MM.1S (cell line): ENCODE measurements around the gene KLF6.

Source experiments
- DNase-seq: peaks from one replicate; pipeline ENCODE4 v3.0.0-alpha.2; 2015
- H2AFZ ChIP-seq: fragments of 300-600 bp; sonication (generic); 2 replicates; pipeline ENCODE4 v1.6.0; 2016; ENCODE audit warnings: antibody characterized with exemption, low read length
- H3F3A ChIP-seq: fragments of 300-600 bp; sonication (generic); 2 replicates; pipeline ENCODE4 v1.6.1; 2016; ENCODE audit warnings: mild to moderate bottlenecking, antibody characterized with exemption, low read length, moderate library complexity, mixed read lengths; ENCODE audit not compliant: insufficient read depth
- H3K27ac ChIP-seq: fragments of 300-600 bp; sonication (generic); 2 replicates; pipeline ENCODE4 v1.5.1; 2016; ENCODE audit warnings: mild to moderate bottlenecking, low read length
- H3K27me3 ChIP-seq: fragments of 300-600 bp; sonication (generic); replicated peaks from 2 replicates; pipeline ENCODE4 v1.6.0; 2016; ENCODE audit warnings: low read length; ENCODE audit not compliant: insufficient read depth
- H3K36me3 ChIP-seq: fragments of 300-600 bp; sonication (generic); replicated peaks from 2 replicates; pipeline ENCODE4 v1.6.1; 2016; ENCODE audit warnings: mild to moderate bottlenecking, low read length, mixed read lengths; ENCODE audit not compliant: insufficient read depth
- H3K4me1 ChIP-seq: fragments of 300-600 bp; sonication (generic); 2 replicates; pipeline ENCODE4 v1.6.1; 2016; ENCODE audit warnings: low read length, mixed read lengths
- H3K4me2 ChIP-seq: fragments of 300-600 bp; sonication (generic); 2 replicates; pipeline ENCODE4 v1.6.0; 2016; ENCODE audit warnings: low read depth, low read length
- H3K4me3 ChIP-seq: fragments of 300-600 bp; sonication (generic); 2 replicates; pipeline ENCODE4 v1.5.1; 2016; ENCODE audit warnings: low read length, mixed read lengths
- H3K79me2 ChIP-seq: fragments of 300-600 bp; sonication (generic); 2 replicates; pipeline ENCODE4 v1.6.1; 2016; ENCODE audit warnings: mixed run types, low read length, mixed read lengths
- H3K9ac ChIP-seq: fragments of 300-600 bp; sonication (generic); 2 replicates; pipeline ENCODE4 v1.6.1; 2016; ENCODE audit warnings: low read length, mixed read lengths
- H3K9me2 ChIP-seq: fragments of 300-600 bp; sonication (generic); replicated peaks from 2 replicates; pipeline ENCODE4 v1.6.1; 2016; ENCODE audit warnings: mild to moderate bottlenecking, low read length, mixed read lengths; ENCODE audit not compliant: insufficient read depth
- H3K9me3 ChIP-seq: fragments of 300-600 bp; sonication (generic); replicated peaks from 2 replicates; pipeline ENCODE4 v1.6.1; 2016; ENCODE audit warnings: mild to moderate bottlenecking, low read length, mixed read lengths; ENCODE audit not compliant: insufficient read depth
- H4K20me1 ChIP-seq: fragments of 300-600 bp; sonication (generic); 2 replicates; pipeline ENCODE4 v1.6.1; 2016; ENCODE audit warnings: mild to moderate bottlenecking, low read length, moderate library complexity, mixed read lengths; ENCODE audit not compliant: insufficient read depth
- EZH2 ChIP-seq: fragments of 300-600 bp; sonication (generic); optimal IDR thresholded peaks from 2 replicates; pipeline ENCODE3; 2017; ENCODE audit warnings: low read depth, mild to moderate bottlenecking, antibody characterized with exemption, low read length, mixed read lengths
- EZH2phosphoT487 ChIP-seq: fragments of 300-600 bp; sonication (generic); IDR thresholded peaks from 2 replicates; pipeline ENCODE4 v1.6.1; 2018; ENCODE audit warnings: antibody characterized with exemption, low read length
- TF ChIP-seq, protein P1 (sequence below): fragments of 300-600 bp; sonication (generic); IDR thresholded peaks from 2 replicates; pipeline ENCODE4 v1.5.1; 2016; ENCODE audit warnings: antibody characterized with exemption, low read length, mixed read lengths

Gene KLF6

DNA sequence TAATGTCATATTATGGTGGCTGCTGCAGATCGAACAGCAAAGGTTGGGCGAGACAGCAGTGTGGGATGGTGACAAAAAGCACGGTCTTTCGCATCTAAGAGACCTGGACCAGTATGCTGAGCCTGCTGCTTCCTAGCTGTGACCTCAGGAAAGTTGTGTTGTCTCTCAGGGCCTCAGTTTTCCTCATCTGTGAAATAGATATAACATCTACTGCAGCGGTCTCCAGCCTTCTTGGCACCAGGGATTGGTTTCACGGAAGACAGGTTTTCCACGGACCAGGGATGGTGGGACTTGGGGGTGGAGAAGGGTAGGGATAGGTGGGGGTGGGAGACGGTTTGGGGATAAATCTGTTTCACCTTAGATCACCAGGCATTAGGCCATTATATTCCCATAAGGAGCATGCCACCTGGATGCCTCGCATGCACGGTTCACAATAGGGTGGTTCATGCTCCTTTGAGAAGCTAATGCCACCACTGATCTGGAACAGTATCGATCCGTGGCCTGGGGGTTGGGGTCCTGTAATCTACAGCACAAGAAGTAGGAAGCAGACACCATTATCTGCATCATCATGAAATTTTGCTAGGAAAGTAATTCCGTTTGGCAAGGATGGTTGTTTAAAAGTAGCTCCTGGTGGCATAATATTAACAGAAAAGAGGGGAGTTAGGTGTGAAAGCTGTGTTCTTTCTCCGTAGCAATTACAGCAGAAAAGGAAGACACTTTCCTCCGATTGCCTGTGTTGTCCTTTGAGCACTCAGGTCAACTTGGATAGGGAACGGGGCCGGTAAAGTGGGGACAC, 10.8 kb downstream of the KLF6 start:
- DNase-seq = no peak
- Histone ChIP-seq H3K9ac (no peak overlapping the region), H3F3A (peaks cover 40% of the 10 kb centered on the region), H3K27ac (no peak overlapping the region), H3K79me2 (peaks cover 15% of the 10 kb centered on the region), H3K9me2 (no peaks in the 10 kb centered on the region), H3K9me3 (no peaks in the 10 kb centered on the region), H3K27me3 (no peaks in the 10 kb centered on the region), H4K20me1 (no peaks in the 10 kb centered on the region), H3K4me3 (no peak overlapping the region), H2AFZ (no peak overlapping the region), H3K36me3 (peaks cover 23% of the 10 kb centered on the region), H3K4me2 (no peak overlapping the region), H3K4me1 (no peaks in the 10 kb centered on the region)
- TF ChIP-seq, protein P1, sequence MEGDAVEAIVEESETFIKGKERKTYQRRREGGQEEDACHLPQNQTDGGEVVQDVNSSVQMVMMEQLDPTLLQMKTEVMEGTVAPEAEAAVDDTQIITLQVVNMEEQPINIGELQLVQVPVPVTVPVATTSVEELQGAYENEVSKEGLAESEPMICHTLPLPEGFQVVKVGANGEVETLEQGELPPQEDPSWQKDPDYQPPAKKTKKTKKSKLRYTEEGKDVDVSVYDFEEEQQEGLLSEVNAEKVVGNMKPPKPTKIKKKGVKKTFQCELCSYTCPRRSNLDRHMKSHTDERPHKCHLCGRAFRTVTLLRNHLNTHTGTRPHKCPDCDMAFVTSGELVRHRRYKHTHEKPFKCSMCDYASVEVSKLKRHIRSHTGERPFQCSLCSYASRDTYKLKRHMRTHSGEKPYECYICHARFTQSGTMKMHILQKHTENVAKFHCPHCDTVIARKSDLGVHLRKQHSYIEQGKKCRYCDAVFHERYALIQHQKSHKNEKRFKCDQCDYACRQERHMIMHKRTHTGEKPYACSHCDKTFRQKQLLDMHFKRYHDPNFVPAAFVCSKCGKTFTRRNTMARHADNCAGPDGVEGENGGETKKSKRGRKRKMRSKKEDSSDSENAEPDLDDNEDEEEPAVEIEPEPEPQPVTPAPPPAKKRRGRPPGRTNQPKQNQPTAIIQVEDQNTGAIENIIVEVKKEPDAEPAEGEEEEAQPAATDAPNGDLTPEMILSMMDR = no peak
- no peak for TF ChIP-seq EZH2phosphoT487
- no peak for TF ChIP-seq EZH2

DNA sequence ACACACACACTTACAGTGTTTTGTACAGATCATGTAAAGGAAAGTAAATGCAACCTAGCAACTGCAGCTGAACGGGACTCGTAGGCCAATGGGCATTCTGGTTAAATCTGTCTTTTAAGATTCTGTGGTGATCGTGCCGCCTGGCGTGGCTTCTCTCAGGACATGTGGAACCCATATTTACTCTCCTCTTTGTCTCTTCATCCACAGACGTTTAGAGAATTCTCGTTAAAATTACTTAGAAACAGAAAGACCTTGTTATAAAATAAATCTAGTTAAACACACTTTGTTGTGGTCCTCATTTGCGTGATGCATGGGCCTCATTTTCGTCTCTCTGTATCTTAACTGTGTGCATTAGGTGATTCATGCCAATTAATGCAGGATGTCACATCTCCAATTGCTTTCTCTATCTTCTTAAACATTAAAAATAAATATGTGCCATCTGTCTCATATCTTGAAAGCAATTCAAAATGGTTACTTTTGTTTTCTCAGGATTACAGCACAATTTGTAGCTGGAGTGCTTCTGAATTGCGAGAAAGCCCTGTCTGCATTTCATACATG, 11.5 kb downstream of the KLF6 start:
- H3K27me3 ChIP-seq = no peaks in the 10 kb centered on the region
- no peak overlapping the region for H3K27ac ChIP-seq
- H3F3A ChIP-seq = peaks cover 34% of the 10 kb centered on the region
- H3K36me3 ChIP-seq = peaks cover 17% of the 10 kb centered on the region; the same call in 1 of the 2 replicates
- H2AFZ ChIP-seq = no peak overlapping the region
- TF ChIP-seq, protein P1 = no peak
- TF ChIP-seq EZH2phosphoT487 (no peak), EZH2 (no peak)
- no peaks in the 10 kb centered on the region for H3K4me1 ChIP-seq
- H3K4me3 ChIP-seq = no peak overlapping the region
- no peaks in the 10 kb centered on the region for H3K9me3 ChIP-seq
- H4K20me1 ChIP-seq = no peaks in the 10 kb centered on the region
- no peak for DNase-seq
- no peaks in the 10 kb centered on the region for H3K9me2 ChIP-seq
- H3K9ac ChIP-seq = no peak overlapping the region
- H3K4me2 ChIP-seq = no peak overlapping the region
- peaks cover 8% of the 10 kb centered on the region for H3K79me2 ChIP-seq

DNA sequence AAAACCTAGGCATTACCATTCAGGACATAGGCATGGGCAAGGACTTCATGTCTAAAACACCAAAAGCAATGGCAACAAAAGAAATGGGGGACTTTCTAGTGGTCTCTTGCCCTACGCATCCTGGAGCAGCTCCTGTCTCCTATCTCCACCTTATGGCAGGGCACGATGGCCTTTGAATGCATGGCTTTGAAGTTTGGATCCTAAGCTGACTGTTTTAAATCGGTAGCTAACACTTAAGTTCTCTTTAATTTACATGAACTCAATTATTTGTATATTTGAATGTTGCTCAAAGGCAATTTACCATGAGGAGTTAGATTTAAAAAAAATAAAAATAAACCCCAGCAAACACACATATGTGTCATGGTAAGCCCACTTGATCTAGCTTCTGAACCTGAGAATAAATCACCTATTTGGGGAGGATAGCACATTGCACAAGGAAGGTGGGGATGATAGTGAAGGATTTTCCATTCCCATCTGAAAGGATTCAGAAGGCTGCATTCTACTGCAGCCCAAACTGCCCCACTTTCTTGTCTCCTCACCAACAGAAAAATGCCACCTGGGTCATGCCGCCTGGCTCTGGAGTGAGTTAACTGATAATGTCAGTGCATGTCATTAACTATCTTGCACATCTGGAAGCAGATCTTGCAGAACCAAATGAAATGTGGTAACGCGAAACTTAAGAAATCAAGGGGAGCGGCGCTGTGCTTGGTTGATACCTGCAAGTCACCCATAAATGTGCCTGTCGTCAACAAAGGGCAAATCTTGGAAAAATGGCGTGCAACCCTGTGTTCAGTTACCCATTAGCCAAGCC, 12.4 kb downstream of the KLF6 start:
- Histone ChIP-seq H2AFZ (no peak overlapping the region), H3K79me2 (no peaks in the 10 kb centered on the region; the same call in 1 of the 2 replicates), H3K36me3 (peaks cover 9% of the 10 kb centered on the region; the same call in 1 of the 2 replicates), H3K27ac (no peak overlapping the region), H4K20me1 (no peaks in the 10 kb centered on the region), H3K9ac (no peak overlapping the region), H3F3A (peaks cover 25% of the 10 kb centered on the region), H3K27me3 (no peaks in the 10 kb centered on the region), H3K4me3 (no peak overlapping the region), H3K4me1 (no peaks in the 10 kb centered on the region), H3K9me3 (no peaks in the 10 kb centered on the region), H3K9me2 (no peaks in the 10 kb centered on the region), H3K4me2 (no peak overlapping the region)
- TF ChIP-seq EZH2phosphoT487 (no peak), EZH2 (no peak)
- TF ChIP-seq, protein P1 = no peak
- DNase-seq = no peak
